Activated naive CD4-positive, alpha-beta T cell treated with anti-CD3 and anti-CD28 coated beads, Interleukin-2, amount 10 ng/mL, durations not matched to agents 7 days and 5 days (primary cell): Measurements from ENCODE around the gene TPM4.

Experiments used
- CTCF ChIA-PET: fragments of 350-600 bp; sonication (Branson Sonifier 250); formaldehyde crosslinking; loops from one replicate; lab custom pipeline; 2021; ENCODE audit warnings: antibody characterized with exemption; lab: Charles Lee
- DNase-seq: peaks from one replicate; pipeline ENCODE4 v3.0.0-alpha.2; 2020
- H3K27ac Mint-ChIP-seq: one replicate; pipeline ENCODE4 v1.8.0; 2021; ENCODE audit warnings: mild to moderate bottlenecking, moderate library complexity, mixed read lengths
- H3K27me3 Mint-ChIP-seq: one replicate; pipeline ENCODE4 v1.8.0; 2021; ENCODE audit warnings: mild to moderate bottlenecking, mixed read lengths
- H3K36me3 Mint-ChIP-seq: one replicate; pipeline ENCODE4 v1.8.0; 2021; ENCODE audit warnings: mixed read lengths
- H3K4me1 Mint-ChIP-seq: one replicate; pipeline ENCODE4 v1.8.0; 2021; ENCODE audit warnings: mixed read lengths
- H3K4me3 Mint-ChIP-seq: one replicate; pipeline ENCODE4 v1.8.0; 2021; ENCODE audit warnings: mild to moderate bottlenecking, moderate library complexity, mixed read lengths
- H3K9me3 Mint-ChIP-seq: one replicate; pipeline ENCODE4 v1.8.0; 2021; ENCODE audit warnings: mixed read lengths

Gene TPM4

GRCh38 chr19:16121967-16122366 lies 45.7 kb downstream of the TPM4 start:
- H3K4me3 Mint-ChIP-seq: no peak overlapping the region
- no peak overlapping the region for H3K27ac Mint-ChIP-seq
- peaks cover 60% of the 10 kb centered on the region for H3K36me3 Mint-ChIP-seq
- H3K27me3 Mint-ChIP-seq: no peaks in the 10 kb centered on the region
- CTCF ChIA-PET: no interaction called here
- H3K9me3 Mint-ChIP-seq: no peaks in the 10 kb centered on the region
- peaks cover 33% of the 10 kb centered on the region for H3K4me1 Mint-ChIP-seq
- DNase-seq: no peak

GRCh38 chr19:16124953-16125352 lies 48.7 kb downstream of the TPM4 start:
- Mint-ChIP-seq H3K4me1 (peaks cover 3% of the 10 kb centered on the region), H3K27me3 (no peaks in the 10 kb centered on the region), H3K27ac (no peak overlapping the region), H3K4me3 (no peak overlapping the region), H3K36me3 (peaks cover 49% of the 10 kb centered on the region), H3K9me3 (no peaks in the 10 kb centered on the region)
- CTCF ChIA-PET: no interaction called here
- DNase-seq: no peak

- Mint-ChIP-seq H3K9me3 (no peaks in the 10 kb centered on the region), H3K4me1 (peaks cover 2% of the 10 kb centered on the region), H3K36me3 (peaks cover 52% of the 10 kb centered on the region), H3K27ac (no peak overlapping the region), H3K27me3 (no peaks in the 10 kb centered on the region), H3K4me3 (no peak overlapping the region)
- CTCF ChIA-PET: interaction anchor here (1.1 kb wide), 1 partner anchor 10 kb away, joined by 4 read pairs; no protein-coding TSS in a partner anchor
- no peak for DNase-seq
These were observed 49.6 kb downstream of the TPM4 start for GRCh38 chr19:16125737-16126495.

- H3K4me1 Mint-ChIP-seq: peaks cover 2% of the 10 kb centered on the region
- H3K9me3 Mint-ChIP-seq: no peaks in the 10 kb centered on the region
- no peak overlapping the region for H3K4me3 Mint-ChIP-seq
- CTCF ChIA-PET: no interaction called here
- peaks cover 54% of the 10 kb centered on the region for H3K36me3 Mint-ChIP-seq
- H3K27me3 Mint-ChIP-seq: no peaks in the 10 kb centered on the region
- no peak overlapping the region for H3K27ac Mint-ChIP-seq
- no peak for DNase-seq
These were observed 50.8 kb downstream of the TPM4 start for GRCh38 chr19:16127080-16127479.

- Mint-ChIP-seq H3K27me3 (no peaks in the 10 kb centered on the region), H3K4me1 (peaks cover 2% of the 10 kb centered on the region), H3K36me3 (peaks cover 60% of the 10 kb centered on the region), H3K4me3 (no peak overlapping the region), H3K27ac (no peak overlapping the region), H3K9me3 (no peaks in the 10 kb centered on the region)
- no peak for DNase-seq
- CTCF ChIA-PET: no interaction called here
These were observed 51.6 kb downstream of the TPM4 start for GRCh38 chr19:16127776-16128371.

- Mint-ChIP-seq H3K9me3 (no peaks in the 10 kb centered on the region), H3K27me3 (no peaks in the 10 kb centered on the region), H3K4me3 (no peak overlapping the region), H3K27ac (no peak overlapping the region), H3K36me3 (peaks cover 60% of the 10 kb centered on the region), H3K4me1 (no peaks in the 10 kb centered on the region)
- CTCF ChIA-PET: no interaction called here
- DNase-seq: no peak
These were observed 55.4 kb downstream of the TPM4 start for GRCh38 chr19:16131648-16132047.

GRCh38 chr19:16133818-16134217 lies 57.5 kb downstream of the TPM4 start:
- Mint-ChIP-seq H3K27me3 (peaks cover 2% of the 10 kb centered on the region), H3K9me3 (no peaks in the 10 kb centered on the region), H3K4me3 (no peak overlapping the region), H3K27ac (no peak overlapping the region), H3K36me3 (peaks cover 50% of the 10 kb centered on the region), H3K4me1 (no peaks in the 10 kb centered on the region)
- DNase-seq: no peak
- CTCF ChIA-PET: no interaction called here

- H3K36me3 Mint-ChIP-seq: peaks cover 43% of the 10 kb centered on the region
- H3K27ac Mint-ChIP-seq: no peak overlapping the region
- CTCF ChIA-PET: no interaction called here
- peaks cover 4% of the 10 kb centered on the region for H3K27me3 Mint-ChIP-seq
- no peak overlapping the region for H3K4me3 Mint-ChIP-seq
- H3K4me1 Mint-ChIP-seq: peaks cover under 1% of the 10 kb centered on the region
- no peaks in the 10 kb centered on the region for H3K9me3 Mint-ChIP-seq
- DNase-seq: no peak
These were observed 58.2 kb downstream of the TPM4 start for GRCh38 chr19:16134510-16134909.

- CTCF ChIA-PET: interaction anchor here (0.9 to 1.5 kb wide), 2 partner anchors 9 to 89 kb away, joined by 3 to 4 read pairs; no protein-coding TSS in a partner anchor
- DNase-seq: no peak
- Mint-ChIP-seq H3K4me1 (peaks cover 6% of the 10 kb centered on the region), H3K36me3 (peaks cover 37% of the 10 kb centered on the region), H3K4me3 (no peak overlapping the region), H3K27me3 (peaks cover 4% of the 10 kb centered on the region), H3K9me3 (no peaks in the 10 kb centered on the region), H3K27ac (no peak overlapping the region)
These were observed 59.3 kb downstream of the TPM4 start for GRCh38 chr19:16135430-16136127.

- Mint-ChIP-seq H3K27me3 (peaks cover 4% of the 10 kb centered on the region), H3K4me3 (no peak overlapping the region), H3K9me3 (no peaks in the 10 kb centered on the region), H3K27ac (no peak overlapping the region), H3K4me1 (peaks cover 13% of the 10 kb centered on the region), H3K36me3 (peaks cover 32% of the 10 kb centered on the region)
- DNase-seq: no peak
- CTCF ChIA-PET: interaction anchor here (1.5 kb wide), 1 partner anchor 10 kb away, joined by 4 read pairs; no protein-coding TSS in a partner anchor
These were observed 60.1 kb downstream of the TPM4 start for GRCh38 chr19:16136185-16136999.

- Mint-ChIP-seq H3K27ac (peak overlapping the region; percentile 30), H3K9me3 (no peaks in the 10 kb centered on the region), H3K4me1 (peaks cover 38% of the 10 kb centered on the region), H3K27me3 (peaks cover 4% of the 10 kb centered on the region), H3K36me3 (peaks cover 11% of the 10 kb centered on the region), H3K4me3 (no peak overlapping the region)
- DNase-seq: no peak
- CTCF ChIA-PET: interaction anchor here (1.2 kb wide), 1 partner anchor 237 kb away, joined by 3 read pairs; no protein-coding TSS in a partner anchor
These were observed 63.5 kb downstream of the TPM4 start for GRCh38 chr19:16139752-16140151.

- H3K27ac Mint-ChIP-seq: peak overlapping the region; percentile 24
- no peak for DNase-seq
- H3K36me3 Mint-ChIP-seq: peaks cover 12% of the 10 kb centered on the region
- no peak overlapping the region for H3K4me3 Mint-ChIP-seq
- no peaks in the 10 kb centered on the region for H3K9me3 Mint-ChIP-seq
- CTCF ChIA-PET: no interaction called here
- H3K27me3 Mint-ChIP-seq: peaks cover 4% of the 10 kb centered on the region
- H3K4me1 Mint-ChIP-seq: peaks cover 49% of the 10 kb centered on the region
These were observed 64.7 kb downstream of the TPM4 start for GRCh38 chr19:16141043-16141442.

GRCh38 chr19:16142032-16142580 lies 65.8 kb downstream of the TPM4 start:
- no peak for DNase-seq
- CTCF ChIA-PET: interaction anchor here (1.1 kb wide), 1 partner anchor 100 kb away, joined by 4 read pairs; no protein-coding TSS in a partner anchor
- Mint-ChIP-seq H3K4me3 (no peak overlapping the region), H3K4me1 (peaks cover 56% of the 10 kb centered on the region), H3K27me3 (peaks cover 4% of the 10 kb centered on the region), H3K27ac (peak overlapping the region; percentile 66), H3K9me3 (no peaks in the 10 kb centered on the region), H3K36me3 (peaks cover 18% of the 10 kb centered on the region)
